GM12874 (cell line): Measurements from ENCODE around the gene PGP.

Experiments
- TF ChIP-seq, protein P1 (sequence below): IDR thresholded peaks from 2 replicates; pipeline ENCODE4 v1.5.1; 2011; ENCODE audit warnings: low read depth, mild to moderate bottlenecking, control low read depth, low read length, moderate library complexity; ENCODE audit not compliant: insufficient read depth

PGP gene

DNA sequence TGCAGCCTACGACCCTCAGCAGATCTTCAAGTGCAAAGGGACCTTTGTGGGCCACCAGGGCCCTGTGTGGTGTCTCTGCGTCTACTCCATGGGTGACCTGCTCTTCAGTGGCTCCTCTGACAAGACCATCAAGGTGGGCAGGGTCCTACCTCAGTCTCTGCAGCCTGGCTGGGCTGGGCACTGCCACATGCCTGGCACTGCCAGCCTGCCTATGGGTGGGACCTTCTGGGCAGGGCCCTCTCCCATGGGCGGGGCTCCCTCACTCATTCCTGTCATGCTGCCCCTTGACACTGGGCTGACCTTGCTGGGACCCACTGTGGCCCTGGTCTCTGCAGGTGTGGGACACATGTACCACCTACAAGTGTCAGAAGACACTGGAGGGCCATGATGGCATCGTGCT lies 40.7 kb downstream of the PGP start:
- TF ChIP-seq, protein P1, sequence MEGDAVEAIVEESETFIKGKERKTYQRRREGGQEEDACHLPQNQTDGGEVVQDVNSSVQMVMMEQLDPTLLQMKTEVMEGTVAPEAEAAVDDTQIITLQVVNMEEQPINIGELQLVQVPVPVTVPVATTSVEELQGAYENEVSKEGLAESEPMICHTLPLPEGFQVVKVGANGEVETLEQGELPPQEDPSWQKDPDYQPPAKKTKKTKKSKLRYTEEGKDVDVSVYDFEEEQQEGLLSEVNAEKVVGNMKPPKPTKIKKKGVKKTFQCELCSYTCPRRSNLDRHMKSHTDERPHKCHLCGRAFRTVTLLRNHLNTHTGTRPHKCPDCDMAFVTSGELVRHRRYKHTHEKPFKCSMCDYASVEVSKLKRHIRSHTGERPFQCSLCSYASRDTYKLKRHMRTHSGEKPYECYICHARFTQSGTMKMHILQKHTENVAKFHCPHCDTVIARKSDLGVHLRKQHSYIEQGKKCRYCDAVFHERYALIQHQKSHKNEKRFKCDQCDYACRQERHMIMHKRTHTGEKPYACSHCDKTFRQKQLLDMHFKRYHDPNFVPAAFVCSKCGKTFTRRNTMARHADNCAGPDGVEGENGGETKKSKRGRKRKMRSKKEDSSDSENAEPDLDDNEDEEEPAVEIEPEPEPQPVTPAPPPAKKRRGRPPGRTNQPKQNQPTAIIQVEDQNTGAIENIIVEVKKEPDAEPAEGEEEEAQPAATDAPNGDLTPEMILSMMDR, result no peak

DNA sequence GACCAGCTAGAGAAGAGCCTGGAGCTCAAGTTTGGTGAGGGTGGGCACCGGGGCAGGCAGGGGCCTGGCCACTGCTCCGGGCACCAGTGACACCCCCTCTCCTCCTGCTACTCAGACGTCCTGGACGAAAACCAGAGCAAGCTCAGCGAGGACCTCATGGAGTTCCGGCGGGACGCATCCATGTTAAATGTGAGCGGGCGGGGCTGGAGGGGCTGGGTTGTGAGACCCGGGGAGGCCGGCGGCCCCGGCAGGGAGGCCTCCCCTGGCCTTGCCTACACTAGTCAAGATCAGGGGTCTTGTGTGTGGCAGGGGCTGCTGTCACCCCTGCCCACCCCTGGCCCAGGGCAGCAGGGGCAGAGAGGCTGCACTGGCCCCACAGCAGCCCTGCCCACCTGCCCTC lies 41.3 kb downstream of the PGP start:
- TF ChIP-seq, protein P1, result no peak

DNA sequence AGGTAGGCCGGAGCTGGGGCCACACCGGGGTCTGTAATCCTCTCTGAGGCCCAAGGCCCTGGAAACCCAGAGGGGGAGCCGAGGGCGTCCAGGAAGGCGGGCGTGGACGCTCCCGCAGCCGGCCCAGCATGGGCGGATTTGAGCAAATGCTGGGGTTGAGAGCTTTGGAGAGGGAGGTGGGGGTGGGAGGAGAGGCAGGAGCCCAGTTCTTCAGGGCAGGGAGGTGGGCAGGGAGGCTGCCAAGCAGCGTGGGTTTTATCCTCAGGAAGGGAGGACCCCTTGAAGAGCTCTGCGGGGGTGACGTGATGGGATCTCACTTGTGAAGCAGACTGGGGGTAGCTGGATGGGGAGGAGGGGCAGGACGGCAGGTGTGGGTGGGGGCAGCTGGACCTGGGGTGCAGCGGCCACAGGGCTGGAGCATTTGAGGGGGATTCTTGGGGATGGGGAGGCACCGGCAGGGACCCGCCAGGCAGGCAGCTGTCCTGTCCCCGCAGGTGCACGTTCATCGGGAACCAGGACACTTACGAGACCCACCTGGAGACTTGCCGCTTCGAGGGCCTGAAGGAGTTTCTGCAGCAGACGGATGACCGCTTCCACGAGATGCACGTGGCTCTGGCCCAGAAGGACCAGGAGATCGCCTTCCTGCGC lies 41.8 kb downstream of the PGP start:
- TF ChIP-seq, protein P1, result no peak

DNA sequence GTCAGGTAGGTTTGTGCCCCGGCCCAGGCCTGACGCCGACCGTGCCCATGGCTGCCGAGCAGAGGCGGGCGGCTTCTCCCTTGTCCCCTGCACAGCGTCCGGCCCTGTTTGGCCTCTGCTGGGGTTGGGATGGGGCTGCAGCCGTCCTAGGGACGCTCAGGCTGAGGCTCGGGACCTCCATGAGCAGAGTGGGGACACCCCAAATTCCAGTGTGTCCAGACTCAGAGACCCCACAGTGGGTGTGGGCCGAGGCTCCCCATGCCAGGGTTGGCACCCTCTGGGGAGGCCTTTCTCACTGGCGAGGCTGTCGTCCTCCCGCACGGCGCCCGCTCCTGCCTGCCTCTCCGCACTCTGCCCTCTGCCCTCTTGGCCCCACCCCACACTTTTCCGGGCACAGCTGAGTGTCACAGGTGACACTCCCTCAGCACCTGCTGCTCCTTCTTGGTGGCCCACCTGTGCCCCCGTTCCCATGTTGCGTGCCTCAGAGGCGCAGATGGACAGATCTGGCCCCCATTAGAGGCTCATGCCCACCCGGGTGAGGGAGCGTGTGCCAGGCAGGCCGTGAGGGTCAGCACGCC lies 43.0 kb downstream of the PGP start:
- TF ChIP-seq, protein P1, result no peak

DNA sequence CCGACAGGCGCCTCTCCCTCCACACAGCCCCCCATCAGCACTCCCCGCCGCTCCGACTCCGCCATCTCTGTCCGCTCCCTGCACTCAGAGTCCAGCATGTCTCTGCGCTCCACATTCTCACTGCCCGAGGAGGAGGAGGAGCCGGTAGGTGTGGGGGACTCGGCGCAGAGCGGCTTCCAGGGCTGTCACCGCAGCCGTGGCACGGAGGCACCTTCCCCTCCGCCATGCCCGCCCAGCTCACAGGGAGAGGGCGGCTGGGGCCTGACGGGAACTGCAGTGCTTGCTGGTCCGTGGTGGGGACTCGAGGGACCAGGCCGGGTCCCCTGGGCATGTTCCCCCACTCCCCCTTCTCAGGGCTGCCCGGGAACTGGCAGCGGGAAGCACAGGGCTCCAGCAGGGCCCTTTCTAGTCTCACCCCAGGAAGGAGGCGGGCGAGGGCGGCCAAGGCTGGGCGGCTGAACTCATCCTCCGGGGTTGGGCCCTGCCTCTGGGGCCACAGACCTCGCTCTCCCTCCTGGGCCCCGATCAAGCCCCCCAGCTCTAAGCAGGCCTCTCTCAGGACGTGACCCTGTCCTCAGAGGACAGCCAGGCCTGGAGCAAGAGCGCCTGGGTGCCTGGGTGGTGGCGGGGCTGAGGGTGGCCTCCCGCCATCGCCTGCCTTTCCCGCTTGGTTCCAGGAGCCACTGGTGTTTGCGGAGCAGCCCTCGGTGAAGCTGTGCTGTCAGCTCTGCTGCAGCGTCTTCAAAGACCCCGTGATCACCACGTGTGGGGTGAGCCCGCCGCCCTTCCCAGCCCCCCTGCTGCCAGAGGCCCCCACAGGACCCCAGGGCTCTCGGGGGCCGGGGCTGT lies 43.8 kb downstream of the PGP start:
- TF ChIP-seq, protein P1, result no peak

DNA sequence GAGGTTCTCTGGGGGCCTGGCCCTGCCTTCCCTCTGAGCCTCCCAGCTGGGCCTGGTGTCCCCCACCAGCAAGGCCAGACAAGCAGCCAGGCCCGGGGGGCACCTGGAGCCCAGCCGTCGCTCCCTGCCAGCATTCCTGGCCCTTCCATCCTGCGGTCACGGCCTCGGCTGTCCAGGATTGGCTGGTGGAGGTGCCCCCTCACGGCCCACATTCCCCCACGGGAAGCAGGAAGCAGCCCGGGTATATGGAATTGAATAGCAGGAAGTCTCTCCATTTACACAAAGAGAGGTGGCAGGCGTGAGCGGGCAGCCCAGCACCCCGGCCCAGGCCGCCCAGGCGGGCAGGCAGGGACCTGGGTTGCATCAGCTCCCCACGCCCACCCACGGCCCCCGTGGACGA lies 44.6 kb downstream of the PGP start:
- TF ChIP-seq, protein P1, result no peak

DNA sequence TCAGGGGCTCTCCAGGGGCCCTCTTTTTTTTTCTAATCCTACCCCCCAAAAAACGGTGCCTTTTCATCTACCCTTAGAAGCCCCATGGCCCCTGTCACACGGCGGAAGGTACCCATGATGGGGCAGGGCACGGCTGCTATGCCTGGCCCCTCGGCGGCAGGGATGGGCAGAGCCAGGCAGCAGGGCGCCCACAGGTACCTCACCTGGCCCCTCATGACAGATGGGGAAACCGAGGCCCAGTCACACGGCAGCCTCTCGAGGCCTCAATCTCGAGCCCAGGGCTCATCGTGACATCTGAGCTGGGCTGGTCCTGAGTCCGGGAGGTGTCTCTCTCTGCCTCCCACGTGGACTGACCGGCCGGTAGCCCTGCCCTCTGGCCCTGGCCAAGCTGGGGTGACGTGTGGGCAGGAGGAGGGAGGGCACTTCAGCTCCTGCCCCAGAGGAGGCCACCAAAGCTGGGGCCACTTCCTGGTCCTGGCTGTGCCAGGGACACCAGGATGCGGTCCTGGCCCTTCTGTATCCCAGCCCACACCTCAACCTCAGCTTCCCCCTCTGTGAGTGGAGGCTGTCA lies 47.5 kb downstream of the PGP start:
- TF ChIP-seq, protein P1, result no peak
